Stimulated activated CD4-positive, alpha-beta T cell treated with anti-CD3 and anti-CD28 coated beads, Interleukin-2, amount 100 ng/mL, for 4 hours (primary cell): ENCODE measurements around the gene SEMA5B.

Experiments used
- DNase-seq: peaks from one replicate; pipeline ENCODE4 v3.0.0-alpha.2; 2020; ENCODE audit warnings: low read depth

The SEMA5B gene

GRCh38 chr3:122890720-122891220, 136.8 kb downstream of the SEMA5B start:
- no peak for DNase-seq

DNA sequence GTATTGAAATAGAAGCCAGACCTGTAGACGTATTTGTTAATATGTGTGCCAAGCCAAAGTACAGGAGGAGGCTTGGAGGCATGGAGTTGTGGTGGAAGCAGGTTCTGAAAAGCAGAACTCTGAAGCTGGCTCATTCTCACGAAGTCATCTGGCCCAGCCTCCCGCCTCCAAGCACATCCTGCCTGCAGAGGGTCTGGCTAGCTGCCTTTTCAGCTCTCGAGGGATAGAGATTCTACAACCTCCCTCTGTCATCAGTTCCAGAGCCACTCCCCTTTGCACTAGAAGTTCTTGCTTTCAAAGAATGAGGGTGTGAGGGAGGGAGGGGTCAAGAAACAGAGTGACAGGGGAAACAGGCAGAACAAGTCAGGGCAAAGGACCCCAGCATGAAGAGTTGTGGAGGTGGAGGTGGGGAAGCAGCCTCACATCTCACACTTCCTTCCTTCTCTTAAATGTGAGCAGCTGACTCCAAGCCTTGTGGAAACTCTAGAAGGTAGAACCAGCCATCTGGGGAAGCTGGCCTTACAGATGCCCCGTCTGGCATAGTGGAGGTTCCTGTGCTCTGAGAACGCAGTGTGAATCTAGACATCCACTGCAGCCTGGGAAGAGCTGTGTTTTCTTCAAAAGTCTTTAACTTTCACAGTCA, 137.4 kb downstream of the SEMA5B start:
- no peak for DNase-seq

GRCh38 chr3:122886946-122887345, 140.6 kb downstream of the SEMA5B start:
- no peak for DNase-seq

DNA sequence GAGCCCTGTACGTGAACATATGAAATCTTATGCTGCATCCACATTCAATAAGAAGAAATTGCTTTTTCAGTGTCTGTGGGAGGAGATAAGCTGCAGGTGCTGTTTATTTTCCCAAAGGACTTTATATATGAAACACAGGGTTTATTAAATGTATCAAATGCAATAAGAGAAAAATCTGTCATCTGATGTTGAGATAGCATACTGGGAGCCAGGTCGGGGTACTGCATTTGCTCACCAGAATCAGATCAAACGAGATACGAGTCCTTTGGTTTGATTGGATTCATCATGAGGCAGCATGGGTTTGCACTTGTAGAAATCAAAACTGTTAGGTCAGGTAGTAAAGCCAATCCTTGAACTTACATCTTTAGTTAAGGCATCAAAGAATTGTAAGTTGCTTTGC, 141.3 kb downstream of the SEMA5B start:
- no peak for DNase-seq

GRCh38 chr3:122882361-122882947, 145.1 kb downstream of the SEMA5B start:
- DNase-seq, result no peak

DNA sequence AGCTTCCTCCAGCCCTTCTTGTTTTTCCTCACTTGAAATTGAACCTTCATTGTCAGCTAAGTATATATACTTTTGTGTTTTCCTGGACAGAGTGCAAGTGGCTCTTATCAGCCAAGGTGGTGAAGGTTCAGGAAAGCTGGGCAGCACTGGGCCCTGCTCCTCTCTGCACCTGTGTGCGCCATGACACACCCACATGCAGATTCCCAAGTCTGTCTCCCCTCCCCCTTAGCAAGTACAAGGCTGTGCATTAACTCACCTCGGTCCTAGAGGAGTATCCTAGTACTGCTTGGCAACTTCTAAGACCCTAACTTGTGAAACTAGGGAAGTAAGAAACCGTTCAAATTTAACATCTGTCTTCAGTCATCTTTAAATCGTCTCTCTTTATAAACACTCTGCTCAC, 146.9 kb downstream of the SEMA5B start:
- DNase-seq, result no peak

DNA sequence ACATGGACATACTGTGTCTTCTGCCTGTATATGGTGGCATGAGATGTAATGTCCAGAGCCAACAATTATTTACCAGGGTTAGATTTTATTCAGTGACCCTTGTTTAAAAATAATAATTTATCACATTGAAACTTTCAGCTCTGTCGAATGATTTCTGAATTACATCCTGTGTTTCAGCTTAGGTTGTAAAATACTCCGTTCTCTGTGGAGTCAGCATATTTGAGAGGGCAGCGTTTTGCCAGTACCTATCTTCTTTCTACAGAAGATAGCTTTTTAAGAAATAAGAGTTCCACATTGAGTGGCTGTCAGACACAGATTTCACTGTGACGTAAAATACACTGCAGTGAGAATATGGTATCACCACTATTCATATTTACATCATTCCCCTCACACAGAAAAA, 147.4 kb downstream of the SEMA5B start:
- no peak for DNase-seq

DNA sequence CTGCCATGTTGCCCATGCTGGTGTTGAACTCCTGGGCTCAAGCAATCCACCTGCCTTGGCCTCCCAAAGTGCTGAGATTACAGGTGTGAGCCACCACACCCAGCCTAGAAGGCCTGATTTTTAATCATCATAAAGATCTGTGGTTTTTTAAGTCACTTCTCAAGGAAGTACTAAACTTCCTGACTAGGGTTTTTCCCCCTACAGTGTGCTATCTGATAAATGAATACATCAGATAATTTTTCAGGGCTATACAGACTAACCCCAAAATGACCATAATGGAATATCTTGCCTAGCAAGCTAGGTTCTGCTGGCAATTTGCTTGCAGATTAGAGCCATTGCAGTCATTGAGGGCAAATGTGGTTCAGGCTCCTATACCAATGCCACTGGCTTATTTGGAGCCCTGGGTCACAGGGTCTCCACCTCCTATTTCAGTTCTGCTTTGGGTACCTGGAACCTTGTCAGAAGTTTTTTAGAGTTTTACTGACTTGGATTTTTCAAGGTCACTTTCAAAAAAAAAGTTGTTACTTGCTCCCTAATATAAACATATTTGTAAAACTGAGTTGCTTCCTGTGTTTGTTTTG, 151.9 kb downstream of the SEMA5B start:
- DNase-seq, result no peak

DNA sequence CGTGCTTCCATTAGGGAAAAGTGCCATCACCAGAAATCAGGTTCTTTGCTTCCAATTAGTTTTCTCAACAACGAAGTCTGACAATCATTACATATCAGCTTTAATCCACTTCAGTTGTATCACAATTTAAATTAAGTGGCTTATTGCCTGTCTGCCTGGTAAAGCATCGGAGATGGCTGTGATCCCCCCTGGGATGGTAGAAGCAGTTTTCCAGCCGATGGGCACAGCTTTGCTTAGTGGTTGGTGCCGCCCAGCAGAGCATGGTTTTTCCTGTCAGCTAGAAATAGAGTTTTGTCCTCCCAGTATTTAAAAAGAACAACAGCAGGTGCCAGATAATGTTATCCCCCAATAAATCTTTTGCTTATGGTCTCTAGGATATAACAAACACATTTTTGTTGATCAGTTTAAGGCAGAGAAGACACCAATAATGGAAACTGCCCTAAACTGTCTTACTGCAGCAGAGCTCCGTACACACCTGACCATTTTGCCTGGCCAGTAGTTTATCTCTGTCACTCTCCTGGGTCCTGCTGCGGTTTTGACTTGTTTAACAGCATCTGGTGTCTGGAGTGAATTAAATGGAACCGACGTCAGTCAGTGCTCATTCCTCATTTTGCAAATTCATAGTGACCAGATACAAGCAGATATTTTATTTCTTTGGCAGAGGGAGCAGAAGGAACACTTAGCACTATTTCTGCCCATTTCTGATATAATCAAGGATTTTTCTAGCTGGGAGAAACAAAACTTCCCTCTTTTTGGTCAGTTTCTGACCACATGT, 153.6 kb downstream of the SEMA5B start:
- DNase-seq, result no peak

DNA sequence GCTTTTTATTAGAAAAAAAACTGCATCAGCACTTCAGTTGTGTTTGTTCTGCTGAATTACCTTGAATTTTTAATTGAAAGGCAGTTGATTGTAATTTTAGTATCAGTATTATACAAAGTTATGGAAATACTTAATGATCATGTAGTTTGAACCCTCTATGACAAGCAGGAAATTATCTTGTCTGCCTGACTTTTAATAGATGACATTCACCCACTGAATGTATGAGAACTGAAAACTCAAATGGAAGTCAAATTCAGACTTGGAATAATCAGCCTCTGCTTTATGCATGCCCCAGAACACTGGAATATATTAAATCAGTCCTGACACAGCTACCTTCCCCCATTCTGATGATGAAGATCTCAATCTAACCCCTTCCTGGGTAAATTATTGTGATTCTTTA, 159.2 kb downstream of the SEMA5B start:
- no peak for DNase-seq

- no peak for DNase-seq
Measured at GRCh38 chr3:122864498-122864897, 163.1 kb downstream of the SEMA5B start.

GRCh38 chr3:122862381-122862780, 165.2 kb downstream of the SEMA5B start:
- DNase-seq, result no peak
